Hematopoietic multipotent progenitor cell treated with erythropoietin and hydrocortisone succinate and interleukin-3 and kit ligand, for 17 days (in vitro differentiated cells): ENCODE results near the gene A1CF.

ENCODE experiments used
- DNase-seq: peaks from one replicate; pipeline ENCODE4 v3.0.0-alpha.2; 2015; ENCODE audit warnings: low spot score

Gene A1CF

GRCh38 chr10:50861370-50861769 lies 24.1 kb downstream of the A1CF start:
- no peak for DNase-seq

GRCh38 chr10:50857579-50857978 lies 27.8 kb downstream of the A1CF start:
- DNase-seq, result no peak

DNA sequence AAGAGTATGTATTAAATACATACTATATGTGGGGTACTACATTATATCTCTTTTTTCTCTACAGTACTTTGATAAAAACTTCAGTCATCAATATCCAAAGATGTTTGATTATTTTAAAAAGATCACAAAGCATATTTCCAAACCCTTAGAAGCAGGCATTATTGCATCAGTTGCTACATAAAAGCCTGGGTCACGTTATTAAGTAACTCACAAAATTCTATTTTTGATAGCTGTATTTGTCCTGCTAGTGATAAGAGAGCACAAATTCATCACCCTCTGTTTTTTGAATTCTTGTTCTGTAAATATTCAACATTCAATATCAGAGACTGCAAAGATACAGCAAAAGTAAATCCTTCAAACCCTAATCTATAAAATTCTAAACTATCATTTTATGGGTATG lies 30.0 kb downstream of the A1CF start:
- no peak for DNase-seq

DNA sequence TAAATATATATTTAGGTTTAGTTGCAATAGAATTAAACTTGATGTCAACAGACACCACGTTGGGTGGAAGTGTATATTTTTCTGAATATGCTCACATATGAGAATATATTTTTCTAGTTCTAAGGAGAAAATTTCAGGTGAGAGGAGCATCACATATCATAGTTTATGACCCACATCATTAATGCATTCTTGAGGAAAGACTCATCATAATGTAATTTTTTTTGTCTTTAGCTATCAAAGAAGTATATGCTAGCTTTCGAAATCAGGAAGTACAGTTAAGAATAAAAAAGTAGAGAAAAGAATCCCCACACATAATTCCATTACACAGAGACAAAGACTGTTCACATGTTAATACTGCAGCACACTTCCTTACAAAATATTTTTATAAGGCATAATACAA lies 30.4 kb downstream of the A1CF start:
- DNase-seq, result no peak

DNA sequence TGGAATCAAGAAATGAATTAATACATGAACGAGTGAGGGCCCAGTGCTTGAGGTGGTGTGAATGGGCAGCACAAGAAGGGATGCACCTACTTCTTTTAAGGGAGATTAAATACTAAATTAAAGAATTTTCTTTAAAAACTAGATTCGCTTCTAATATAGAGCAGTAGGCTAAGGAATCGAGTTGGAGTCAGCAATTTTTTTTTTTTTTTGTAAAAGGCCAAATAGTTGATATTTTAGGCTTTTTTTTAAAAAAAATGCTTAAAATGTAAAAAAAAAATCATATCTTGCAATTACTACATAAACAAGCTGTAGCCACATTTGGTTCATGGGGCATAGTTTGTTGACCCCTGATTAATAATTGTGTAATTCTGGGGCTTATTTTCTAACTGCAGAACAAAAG lies 31.9 kb downstream of the A1CF start:
- no peak for DNase-seq

DNA sequence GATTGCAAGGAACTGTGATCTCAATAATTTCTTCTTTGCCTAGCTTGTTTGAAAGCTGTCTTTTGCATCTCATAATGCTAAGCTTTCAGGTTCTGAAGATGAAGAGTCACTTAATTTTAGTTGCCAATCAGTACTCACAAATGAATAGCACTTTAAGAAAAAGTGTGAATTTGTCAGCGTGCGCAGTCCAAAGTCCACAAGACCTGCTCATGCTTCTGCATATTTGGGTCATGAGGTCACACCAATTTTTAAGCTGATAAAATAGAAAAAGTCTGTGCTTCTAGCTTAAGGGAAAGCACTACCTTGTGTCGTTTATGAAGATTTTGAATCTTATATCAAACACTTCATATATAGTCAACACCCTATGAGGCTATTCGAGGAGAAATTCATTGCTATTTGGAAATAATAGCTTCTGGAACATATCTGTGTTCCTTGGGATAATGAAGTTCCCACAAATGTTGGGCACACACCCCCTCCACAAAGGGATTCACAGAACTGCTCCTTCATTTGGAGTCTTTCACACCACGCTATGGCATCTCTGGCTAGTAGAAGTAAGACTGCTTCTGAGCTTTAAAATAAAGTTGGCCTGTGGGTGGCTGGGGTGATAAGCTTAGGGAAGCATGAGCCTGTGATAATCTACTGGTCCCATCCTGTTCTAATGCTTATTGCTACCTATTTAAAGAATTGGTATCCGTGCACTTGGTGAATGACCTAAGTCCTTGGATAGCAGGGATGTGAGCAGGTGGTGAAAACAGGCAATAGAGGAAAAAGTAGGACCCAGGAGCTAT lies 33.3 kb downstream of the A1CF start:
- no peak for DNase-seq

- no peak for DNase-seq
These were observed 34.7 kb downstream of the A1CF start for GRCh38 chr10:50850578-50851230.

DNA sequence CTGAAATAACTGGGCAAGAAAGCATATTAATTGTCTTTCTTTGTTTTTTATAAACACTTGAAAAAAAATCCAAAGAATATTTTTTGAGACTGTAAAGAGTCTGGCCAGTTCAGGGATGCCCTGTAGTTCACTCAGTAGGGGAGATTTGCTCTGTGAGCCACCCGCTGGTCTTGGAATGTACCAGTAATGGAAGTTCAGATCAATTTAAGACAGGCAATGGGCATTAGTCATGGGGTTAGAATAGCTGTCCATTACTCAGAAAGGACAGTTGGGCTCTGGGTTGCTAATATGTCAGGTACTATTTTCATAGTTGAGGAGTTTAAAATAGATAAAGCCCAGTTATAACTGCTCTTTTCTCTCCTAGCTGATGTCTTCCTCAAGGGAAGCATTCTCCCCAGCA lies 38.7 kb downstream of the A1CF start:
- DNase-seq, result no peak

DNA sequence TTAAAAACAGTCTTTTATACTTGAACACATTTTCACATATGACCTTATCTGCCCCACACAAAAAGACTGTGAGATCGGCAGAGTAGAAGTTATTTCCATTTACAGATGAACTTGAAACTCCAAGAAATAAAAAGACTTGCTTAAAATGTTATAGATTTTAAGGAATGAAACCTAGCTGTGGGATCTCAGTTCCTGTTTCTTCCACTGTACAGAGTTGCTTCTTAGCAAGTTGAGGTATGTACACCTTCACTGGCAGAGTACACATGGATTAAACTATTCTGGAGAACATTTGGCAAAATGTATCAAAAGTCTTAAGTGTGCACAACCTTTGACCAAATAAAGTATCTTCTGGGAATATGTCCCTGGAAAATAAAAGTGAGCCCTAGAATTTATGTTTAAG lies 48.3 kb downstream of the A1CF start:
- DNase-seq, result no peak

GRCh38 chr10:50832171-50832751 lies 53.2 kb downstream of the A1CF start:
- DNase-seq, result no peak

DNA sequence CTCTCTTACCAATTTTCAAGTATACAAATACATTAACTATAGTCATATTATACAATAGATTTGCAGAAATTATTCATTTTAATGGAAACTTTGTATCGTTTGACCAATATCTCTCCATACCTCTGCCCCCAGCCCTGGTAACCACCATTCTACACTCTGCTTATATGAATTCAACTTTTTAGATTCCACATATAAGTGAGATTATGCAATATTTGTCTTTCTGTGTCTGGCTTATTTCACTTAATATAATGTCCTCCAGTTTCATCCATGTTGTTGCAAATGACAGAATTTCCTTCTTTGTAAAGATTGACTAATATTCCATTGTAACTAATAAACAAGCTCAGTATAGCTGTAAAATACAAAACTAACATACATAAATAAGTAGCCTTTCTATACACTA lies 55.4 kb downstream of the A1CF start:
- no peak for DNase-seq

- DNase-seq, result no peak
These were observed 60.6 kb downstream of the A1CF start for GRCh38 chr10:50824782-50825181.

- DNase-seq, result no peak
These were observed 61.6 kb downstream of the A1CF start for GRCh38 chr10:50823789-50824188.

GRCh38 chr10:50809596-50809995 lies 75.8 kb downstream of the A1CF start:
- no peak for DNase-seq

- no peak for DNase-seq
These were observed 77.3 kb downstream of the A1CF start for GRCh38 chr10:50807851-50808776.

- DNase-seq, result no peak
These were observed 79.3 kb downstream of the A1CF start for GRCh38 chr10:50805981-50806622.

DNA sequence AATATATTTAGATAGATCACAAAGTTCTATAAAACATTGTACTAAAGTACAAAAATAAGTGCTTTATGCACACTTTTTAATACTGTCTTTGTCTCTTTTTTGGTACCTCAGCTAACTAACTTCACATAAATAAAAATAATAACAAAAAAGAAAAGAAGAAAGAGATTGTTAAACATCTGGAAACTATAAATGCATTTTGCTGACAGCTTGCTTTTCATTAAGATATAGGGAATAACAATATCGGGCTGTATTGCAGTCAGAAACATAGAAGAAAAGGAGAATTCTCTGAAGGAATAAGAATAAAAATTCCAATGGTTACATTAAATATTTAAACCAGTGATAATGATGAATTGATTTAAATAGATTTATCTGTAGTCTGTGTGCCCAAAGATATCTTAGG lies 85.8 kb downstream of the A1CF start:
- DNase-seq, result no peak

DNA sequence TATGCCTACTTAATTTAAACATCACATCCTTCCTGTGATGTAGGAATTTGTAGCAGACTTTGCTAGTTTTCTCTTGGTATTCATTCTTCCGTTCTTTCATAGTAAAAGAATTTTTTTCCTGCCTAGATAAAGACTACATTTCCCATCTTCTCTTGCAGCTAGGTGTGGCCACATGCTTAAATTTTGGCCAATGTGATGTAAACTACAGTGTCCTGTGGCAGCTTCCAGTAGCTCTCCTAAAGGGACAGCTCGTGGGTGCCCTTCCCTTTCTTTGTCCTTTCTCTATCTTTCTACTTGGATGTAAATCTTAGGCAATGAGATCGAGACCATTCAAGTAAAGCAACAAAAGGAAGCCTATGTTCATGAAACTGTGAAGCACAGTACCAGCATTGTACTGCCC lies 87.1 kb downstream of the A1CF start:
- DNase-seq, result no peak

GRCh38 chr10:50796693-50797092 lies 88.7 kb downstream of the A1CF start:
- no peak for DNase-seq

DNA sequence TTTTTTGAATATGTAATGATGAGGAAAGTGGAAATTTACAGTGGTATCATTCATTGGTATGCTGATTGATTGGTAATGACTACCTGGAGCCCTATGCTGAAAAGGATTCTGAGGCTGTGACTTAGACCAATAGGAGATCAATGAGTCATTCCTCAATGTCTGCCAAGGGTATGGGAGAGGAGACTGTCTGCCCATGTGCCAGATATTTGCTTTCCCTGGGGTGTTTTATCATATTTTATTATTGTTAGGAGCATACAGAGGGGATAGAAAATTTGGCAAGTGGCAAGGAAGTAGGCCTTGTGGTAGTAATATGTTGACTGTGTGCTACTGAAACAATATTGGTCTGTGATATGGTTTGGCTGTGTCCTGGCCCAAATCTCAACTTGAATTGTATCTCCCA lies 90.9 kb downstream of the A1CF start:
- DNase-seq, result no peak

GRCh38 chr10:50788951-50789945 lies 96.2 kb downstream of the A1CF start:
- DNase-seq, result no peak
